Gastroesophageal sphincter (tissue), 3 donors: ENCODE results near the gene RPP14.

Experiments
- EP300 ChIP-seq: sonication (generic); formaldehyde crosslinking; IDR thresholded peaks from one replicate; pipeline ENCODE4 v1.6.1; 2017; ENCODE audit warnings: antibody characterized with exemption, mild to moderate bottlenecking
- POLR2A ChIP-seq, 2 donors: fragments of 450-650 bp; IDR thresholded peaks; one replicate each; pipeline ENCODE4 v1.6.1; 2017; ENCODE audit warnings: antibody characterized with exemption in 2 of 2, mild to moderate bottlenecking in 2 of 2, moderate library complexity in 1 of 2
- POLR2AphosphoS5 ChIP-seq: sonication (generic); formaldehyde crosslinking; IDR thresholded peaks from one replicate; pipeline ENCODE4 v1.6.1; 2017; ENCODE audit warnings: antibody characterized with exemption
- TF ChIP-seq, protein P1 (sequence below), 4 experiments: fragments of 200-600 bp in 2 of 4; fragments of 450-650 bp in 2 of 4; sonication (generic) in 1 of 4; IDR thresholded peaks; one replicate each; pipeline ENCODE4 v1.5.1; 2017 to 2019; ENCODE audit warnings: antibody characterized with exemption in 4 of 4, mild to moderate bottlenecking in 2 of 4, moderate library complexity in 2 of 4

DNA sequence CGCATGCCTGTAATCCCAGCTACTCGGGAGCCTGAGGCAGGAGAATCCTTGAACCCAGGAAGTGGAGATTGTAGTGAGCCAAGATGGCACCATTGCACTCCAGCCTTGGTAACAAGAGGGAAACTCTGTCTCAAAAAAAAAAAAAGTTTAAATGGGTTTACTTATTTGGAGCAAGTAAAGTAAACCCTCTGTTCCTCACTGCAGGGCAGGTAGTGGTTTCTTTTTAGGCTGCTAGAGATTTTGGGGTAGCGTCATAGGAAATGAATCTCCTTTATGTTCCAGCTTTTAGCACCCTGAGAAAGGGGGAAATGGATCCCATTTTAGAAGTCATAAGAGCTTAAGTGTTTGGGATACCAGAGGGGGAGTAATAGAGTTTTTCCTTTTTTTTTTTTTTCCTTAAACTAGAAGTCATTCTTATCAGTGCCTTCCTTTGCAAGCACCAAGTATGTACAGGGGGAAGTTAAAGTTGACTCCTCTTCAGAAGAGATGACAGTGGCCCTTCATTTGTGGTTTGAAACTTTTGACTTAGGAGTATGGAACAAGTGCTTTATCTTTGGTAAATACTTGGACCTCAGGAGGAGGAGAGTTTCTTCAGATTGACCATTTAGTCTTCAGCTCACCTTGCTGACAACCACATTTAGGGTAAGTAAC is 34.7 kb downstream of the RPP14 start:
- TF ChIP-seq EP300, result no peak
- TF ChIP-seq POLR2A (IDR thresholded peaks at IDR 0.05), result no peak
- TF ChIP-seq, protein P1, sequence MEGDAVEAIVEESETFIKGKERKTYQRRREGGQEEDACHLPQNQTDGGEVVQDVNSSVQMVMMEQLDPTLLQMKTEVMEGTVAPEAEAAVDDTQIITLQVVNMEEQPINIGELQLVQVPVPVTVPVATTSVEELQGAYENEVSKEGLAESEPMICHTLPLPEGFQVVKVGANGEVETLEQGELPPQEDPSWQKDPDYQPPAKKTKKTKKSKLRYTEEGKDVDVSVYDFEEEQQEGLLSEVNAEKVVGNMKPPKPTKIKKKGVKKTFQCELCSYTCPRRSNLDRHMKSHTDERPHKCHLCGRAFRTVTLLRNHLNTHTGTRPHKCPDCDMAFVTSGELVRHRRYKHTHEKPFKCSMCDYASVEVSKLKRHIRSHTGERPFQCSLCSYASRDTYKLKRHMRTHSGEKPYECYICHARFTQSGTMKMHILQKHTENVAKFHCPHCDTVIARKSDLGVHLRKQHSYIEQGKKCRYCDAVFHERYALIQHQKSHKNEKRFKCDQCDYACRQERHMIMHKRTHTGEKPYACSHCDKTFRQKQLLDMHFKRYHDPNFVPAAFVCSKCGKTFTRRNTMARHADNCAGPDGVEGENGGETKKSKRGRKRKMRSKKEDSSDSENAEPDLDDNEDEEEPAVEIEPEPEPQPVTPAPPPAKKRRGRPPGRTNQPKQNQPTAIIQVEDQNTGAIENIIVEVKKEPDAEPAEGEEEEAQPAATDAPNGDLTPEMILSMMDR (IDR thresholded peaks at IDR 0.05), result no peak
- no peak for TF ChIP-seq POLR2AphosphoS5
